Bone marrow (tissue), 2 donors: Measurements from ENCODE around the gene BANF2.
"Not testable (repeated sequence)": the region's sequence is repeated elsewhere in the genome, so short reads cannot be mapped to it uniquely, and the experiment has no call there.

Experiments used
- DNase-seq, 2 donors: peaks; one replicate each; lab custom pipeline; 2025; lab: John Stamatoyannopoulos, UW

Gene BANF2

DNA sequence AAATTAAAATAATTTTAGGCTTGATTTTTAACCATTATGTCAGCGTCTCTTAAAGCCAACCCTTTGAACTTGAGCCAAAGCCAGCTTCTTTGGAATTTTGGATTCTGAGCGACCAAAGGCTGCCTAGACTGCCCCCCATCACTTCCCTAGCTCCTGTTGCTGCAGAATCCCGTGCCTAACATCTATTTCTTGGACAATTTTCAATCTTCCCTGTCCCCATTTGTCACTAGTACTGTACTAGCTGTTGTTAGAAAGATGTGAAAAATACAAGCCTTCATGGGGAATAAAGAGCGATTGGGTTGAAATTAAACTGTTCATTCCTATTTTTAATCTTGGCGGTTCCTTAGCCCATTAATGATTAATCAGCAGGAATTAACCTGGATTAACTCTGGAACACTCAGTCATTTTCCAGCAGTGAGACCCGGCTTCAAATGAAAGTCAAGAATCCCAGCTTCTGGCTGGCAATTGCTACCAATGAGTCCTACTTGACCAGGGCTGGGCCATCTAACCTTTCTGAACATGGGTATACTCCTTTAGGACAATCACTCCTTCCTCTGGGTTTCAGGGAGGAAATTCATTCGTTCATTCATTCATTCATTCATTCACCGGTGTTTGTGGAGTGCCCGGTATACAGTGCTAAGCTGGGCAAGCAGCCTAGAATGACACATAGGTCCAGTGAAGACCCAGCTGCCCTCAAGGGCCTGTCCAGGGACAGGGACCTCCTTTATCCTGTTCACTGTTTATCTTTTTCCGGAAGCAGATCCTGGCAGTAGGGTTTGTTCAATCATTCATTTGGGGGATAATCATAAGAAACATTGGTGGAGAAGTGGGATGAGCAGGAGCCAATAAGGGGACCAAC is 16.3 kb upstream of the BANF2 start:
- DNase-seq, result no peak

DNA sequence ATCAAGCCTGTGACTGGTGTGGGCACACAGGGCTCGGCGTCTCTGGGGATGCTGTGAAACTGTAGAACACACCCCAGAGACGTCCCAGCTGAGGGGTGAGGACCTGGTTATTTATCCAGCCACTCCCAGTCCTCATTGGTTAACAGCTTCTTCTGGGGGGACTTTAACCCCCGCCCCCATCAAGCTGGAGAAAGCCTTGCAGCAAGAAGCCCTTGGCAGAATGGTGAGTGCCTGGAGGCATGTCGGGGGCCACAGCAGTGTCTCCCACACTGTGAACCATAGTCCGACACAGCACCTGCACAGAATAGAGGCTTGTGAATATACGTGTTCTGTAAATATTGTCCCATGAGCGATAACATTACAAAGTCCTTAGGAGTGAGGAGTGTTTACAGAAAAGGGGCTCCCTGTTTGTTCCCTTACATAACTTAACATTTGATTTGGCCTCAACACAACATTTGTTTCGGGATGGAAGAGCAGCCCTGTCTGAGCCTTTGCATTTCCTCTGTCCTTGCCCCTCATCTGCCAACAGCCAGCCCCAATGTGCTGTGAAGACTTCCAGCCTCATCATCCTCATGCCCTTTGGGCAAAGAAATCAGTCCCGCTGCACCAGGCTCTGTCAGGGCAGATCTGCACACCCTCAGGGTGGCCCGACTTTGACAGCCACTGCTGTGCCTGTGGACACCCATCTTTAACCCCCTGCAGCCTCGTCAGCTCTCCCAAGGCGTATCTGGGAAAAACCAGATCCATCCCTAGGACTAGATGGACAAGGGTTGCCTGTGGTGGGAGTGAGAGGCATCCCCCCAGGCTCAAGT is 15.5 kb upstream of the BANF2 start:
- DNase-seq, result no peak

DNA sequence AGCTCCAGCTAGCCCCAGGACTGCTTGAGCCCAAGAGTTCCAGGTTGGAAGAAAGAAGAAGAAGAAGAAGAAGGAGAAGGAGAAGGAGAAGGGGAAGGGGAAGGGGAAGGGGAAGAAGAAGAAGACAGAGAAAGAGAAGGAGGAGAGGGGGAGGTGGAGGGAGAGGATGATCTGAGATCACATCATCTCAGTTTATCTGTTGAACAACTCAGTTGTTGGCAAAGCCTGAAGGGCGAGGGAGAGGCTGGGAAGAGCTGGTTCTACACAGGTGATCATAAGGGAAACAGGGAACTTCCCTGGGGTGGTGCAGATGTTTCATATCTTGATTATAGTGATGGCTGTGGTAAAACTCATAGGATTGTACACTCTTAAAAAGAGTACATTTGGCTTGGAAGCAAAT is 14.6 kb upstream of the BANF2 start:
- DNase-seq, result no peak

DNA sequence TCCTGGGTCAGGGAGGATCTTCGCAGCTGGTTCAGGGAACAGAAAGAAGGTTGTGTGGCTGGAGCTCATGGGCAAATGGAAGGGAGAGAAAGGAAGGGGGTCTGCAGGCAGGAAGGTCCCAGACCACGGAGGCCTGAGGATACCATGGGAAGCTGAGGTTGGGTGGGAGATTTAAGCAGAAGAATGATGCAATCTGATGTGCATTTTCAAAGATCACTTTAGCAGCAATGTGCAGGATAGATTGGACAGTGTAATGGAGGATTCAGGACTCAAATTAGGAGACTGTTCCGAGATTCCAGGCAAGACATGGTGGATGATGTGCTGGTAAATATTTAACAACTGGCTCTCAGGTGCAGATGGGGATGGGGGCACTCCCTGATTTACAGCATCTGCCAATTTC is 12.0 kb upstream of the BANF2 start:
- no peak for DNase-seq

DNA sequence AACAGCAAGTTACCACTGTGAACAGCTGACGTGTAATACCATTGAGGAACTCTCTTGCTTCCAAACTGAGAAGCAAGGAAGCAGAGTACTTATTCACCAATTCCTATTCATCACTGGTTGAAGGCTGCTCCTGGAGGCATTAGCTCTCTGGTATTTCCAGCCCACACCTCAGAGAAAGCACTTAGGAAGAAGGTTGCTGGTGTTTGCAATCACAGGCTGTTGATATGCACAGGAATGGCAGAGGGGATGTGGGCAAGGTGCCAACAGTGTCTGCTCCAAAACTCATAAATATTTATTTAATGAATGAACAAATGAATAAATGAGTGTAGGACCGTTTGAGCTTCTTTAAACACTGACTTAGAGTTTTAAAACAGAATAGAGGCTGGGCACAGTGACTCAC is 10.8 kb upstream of the BANF2 start:
- no peak for DNase-seq

DNA sequence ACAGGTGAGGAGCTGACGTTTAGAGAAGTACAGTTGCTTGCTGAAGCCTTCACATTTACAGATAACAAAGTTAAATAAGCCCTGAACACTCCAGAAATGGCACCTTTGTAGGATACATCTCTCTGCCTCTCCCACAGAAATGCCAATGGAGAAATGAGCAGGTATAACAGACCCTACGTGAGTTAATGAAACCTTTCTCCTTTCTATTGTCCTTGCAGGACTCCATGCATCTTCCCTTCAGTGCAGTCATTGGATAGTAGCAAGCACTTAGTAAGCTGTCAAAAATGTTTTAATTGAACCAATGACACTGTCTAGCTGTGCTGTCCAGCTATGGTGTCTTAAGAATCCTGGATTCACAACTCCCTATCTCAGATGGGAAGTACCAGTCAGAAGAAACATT is 9.6 kb upstream of the BANF2 start:
- DNase-seq, result no peak

DNA sequence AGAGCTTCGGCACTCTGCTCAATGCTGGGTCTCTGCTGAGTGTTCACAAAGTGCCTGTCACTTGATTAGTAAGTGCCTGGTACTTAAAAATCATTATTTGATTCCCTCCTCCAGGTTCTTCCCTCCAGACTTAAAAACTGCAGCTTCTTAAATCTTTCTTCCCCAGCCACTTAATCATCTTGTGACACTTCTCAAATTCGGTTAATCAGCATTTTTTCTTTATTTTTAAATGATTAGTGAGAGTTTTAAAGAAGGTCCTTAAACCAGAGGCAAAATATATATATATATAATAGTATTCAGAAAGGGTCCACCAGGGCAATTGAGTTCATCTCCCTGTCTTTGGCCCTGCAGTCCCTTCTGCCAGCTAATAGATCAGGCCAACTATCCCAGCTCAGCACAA is 8.0 kb upstream of the BANF2 start:
- no peak for DNase-seq

DNA sequence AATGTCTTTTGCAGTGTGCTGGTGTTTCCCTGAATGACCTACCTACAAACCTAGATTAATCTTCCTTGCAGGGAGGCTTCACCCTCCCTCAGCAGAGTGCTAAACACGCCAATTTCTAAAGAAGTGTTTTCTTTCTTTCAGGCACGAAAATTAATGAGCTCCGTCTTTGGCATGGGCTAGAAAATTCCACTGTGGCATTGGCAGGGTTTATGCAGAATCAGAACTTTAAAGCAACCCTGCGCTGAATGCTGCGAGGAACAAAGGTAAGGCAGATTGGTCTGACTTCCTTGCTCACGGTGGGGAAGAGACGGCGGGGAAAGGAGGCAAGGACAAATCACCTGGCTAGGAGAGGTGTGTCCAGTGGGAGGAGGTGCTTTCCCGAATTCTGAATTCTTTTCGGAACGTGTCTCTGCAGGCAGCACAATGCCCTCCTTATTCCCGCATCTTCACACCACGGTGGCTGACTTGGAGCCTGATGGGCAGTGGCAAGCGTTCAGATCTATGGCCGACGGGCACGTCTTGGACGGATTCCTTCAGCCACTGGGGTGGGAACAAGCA is 6.2 kb upstream of the BANF2 start:
- DNase-seq, result no peak

DNA sequence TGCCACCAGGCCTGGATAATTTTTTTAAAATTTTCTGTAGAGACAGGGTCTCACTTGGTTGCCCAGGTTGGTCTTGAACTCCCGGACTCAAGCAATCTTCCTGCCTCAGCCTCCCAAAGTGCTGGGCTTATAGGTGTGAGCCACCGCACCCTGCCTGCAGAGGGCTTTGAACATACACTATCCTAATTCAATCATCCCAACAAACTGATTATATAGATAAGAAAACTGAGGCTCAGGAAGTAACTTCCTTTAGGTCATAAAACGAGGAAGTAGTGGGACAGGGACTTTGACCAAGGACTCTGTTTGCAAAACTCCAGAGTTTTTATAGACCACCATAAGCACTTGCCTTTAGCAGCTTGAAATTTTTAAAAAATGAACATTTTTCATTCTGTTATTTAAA is 5.0 kb upstream of the BANF2 start:
- no peak for DNase-seq

DNA sequence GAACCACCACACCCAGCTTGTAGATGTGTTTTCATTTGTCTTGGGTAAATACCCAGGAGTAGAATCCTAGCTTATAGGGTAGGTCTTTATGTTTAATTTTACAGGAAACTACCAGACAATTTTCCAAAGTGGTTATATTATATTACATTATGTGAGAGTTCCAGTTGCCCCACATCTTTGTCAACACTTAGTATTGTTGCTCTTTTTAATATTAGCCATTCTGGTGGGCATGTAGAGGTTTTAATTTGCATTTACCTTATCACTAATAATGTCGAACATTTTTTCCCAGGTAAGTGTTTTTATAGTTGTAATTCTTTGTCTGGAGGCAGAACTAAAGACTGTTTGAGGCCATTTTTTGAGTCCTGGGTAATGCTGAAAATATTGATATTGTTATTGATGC is 3.5 kb upstream of the BANF2 start:
- DNase-seq, result no peak

DNA sequence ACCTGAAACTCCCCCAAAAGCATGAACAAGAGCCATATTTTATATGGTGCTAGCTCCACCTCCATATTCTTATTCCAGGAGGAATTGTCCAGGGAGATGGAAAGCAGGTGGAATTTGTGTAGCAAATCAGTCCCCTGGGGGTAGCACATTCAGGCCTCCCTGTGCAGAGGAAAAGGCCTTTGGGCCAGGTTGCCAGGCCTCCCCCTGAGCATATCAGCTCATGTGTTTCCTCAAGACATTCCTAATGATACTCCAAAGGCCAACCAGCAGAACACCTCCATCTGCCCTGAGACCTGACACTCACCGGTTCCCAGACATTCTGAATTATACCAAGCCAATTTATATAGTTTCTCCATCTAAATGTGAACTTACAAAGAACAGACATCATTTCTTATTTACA is 2.6 kb upstream of the BANF2 start:
- DNase-seq, result no peak

DNA sequence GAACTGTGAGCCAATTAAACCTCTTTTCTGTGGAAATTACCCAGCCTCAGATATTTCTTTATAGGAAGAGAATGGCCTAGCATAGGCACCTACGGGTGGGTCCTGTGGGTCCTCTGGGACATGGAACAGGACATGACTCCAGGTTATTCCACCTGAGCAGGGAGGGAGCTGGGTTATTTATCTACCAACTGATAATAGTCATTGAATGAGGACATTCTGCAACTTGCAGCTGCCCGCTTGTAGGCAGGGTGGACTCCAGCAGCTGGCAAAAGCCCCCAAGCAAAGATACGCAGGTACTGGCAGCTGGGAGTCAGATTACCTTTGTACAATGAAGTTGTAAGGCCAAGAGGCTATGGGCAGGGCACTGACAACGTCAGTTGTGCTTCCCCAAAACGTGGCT is 1.4 kb upstream of the BANF2 start:
- DNase-seq, result no peak

DNA sequence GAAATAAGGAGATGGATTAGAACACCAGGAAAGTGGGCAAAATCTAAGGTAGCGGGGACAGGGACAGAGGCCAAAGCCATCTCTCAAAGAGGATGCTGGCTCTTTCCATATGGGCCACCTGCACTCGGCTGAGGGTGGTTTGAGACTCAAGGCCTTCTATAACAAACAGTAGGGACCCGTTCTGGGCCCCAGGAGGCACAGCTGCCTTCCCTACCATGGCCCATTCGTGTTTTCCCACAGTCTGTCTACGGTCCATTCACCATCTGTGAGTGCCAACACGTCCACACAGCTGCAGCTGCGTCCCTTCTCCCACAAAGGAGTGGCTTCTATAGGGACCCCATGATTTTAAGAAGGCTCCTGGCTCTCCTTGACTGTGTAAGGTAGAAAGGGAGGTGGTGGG is 871 bp downstream of the BANF2 start:
- DNase-seq, result no peak

DNA sequence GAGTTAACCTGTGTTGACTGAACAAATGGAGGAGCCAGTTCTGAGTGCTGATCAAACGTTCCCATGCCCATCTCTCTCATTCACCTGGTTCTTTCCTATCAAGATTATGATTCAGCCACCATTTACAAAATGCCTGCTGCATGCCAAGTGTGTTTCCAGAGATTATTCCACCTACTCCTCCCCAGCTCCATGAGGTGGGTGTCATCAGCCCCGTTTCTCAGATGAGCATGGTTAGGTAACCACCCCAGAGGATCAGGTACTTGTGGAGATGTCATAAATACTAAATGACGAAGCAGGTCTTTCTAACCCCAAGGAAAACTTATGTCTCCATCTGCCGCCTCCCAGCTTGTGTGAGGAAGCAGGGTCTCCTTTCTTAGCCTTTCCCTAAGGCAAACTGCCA is 2.1 kb downstream of the BANF2 start:
- no peak for DNase-seq

DNA sequence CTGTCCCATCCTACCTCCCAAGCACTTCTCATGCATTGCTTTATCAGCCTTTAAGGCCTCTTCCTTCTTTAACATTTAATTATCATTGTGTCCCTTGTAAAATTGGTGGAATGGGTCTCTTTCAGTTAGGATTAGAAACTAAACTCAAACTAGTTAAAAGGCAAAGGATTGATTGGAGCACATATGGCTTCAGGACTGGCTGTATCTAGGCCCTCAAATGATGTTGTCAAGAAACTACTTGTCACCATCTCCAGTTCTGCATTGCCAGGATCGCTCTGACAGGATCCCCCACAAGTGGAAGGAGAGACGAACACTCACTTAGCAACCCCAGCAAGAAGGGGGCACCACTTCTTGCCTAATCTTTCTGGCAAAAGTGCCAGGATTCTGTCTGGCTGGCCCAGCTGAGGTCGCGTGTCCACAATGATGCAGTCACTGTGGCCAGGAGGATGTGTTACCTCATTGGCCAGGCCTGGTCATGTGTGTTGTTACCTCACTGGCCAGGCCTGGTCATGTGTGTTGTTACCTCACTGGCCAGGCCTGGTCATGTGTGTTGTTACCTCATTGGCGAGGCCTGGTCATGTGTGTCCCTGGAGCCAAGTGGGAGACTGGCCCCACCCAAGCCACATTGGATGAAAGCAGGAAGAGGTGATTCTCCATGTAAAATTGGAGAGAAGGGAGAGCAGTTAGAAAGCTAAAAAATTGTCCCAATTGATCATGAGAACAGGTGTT is 5.0 kb downstream of the BANF2 start:
- no peak for DNase-seq

DNA sequence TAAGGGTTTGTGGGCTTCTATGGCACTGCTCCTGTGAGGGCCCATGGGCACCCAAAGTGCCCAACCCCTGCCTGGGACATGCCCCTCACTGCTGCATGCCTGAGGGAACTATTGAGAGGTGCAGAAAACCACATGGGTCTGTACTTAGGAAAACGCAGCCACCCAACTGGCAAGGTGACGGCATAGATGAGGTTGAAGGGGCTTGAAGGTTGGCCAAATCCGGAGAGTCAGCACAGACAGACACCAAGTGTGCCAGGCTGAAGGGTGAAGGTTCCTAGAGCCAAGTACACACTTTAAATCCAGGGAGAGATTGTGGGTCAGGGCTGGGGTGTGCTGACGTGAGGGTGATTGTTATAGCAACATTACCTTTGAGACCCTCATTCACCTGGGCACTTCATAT is 6.2 kb downstream of the BANF2 start:
- no peak for DNase-seq

DNA sequence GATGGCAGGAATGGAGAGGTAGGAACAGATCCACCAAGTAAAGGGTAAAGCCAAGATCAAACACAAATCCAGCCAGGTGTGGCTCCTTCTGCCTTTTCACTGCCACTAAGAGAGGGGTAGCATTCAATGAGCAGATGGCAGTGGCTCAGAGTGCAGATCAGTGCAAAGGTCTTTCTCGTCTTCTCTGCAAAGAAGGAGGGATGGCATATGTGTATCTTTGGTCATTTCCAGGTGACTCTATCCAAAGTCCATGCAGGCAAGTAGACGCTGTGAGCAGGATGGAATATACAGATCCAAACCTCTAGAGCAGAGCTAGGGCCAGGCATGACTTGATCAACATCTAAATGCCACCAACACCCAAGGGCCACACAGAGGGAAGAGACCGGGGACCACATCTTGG is 6.9 kb downstream of the BANF2 start:
- no peak for DNase-seq

DNA sequence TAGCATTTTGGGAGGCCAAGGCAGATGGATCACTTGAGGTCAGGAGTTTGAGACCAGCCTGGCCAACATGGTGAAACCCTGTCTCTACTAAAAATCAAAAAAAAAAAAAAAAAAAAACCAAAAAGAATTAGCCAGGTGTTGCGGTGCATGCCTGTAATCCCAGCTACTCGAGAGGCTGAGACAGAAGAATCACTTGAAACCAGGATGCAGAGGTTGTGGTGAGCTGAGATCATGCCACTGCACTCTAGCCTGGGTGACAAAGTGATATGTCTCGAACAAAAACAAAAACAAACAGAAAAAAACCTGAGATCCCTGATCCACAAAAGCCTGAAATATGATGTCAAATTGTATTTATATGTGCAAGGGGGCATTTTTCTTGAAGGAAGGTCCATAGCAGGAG is 8.2 kb downstream of the BANF2 start:
- DNase-seq, result not testable (repeated sequence)

DNA sequence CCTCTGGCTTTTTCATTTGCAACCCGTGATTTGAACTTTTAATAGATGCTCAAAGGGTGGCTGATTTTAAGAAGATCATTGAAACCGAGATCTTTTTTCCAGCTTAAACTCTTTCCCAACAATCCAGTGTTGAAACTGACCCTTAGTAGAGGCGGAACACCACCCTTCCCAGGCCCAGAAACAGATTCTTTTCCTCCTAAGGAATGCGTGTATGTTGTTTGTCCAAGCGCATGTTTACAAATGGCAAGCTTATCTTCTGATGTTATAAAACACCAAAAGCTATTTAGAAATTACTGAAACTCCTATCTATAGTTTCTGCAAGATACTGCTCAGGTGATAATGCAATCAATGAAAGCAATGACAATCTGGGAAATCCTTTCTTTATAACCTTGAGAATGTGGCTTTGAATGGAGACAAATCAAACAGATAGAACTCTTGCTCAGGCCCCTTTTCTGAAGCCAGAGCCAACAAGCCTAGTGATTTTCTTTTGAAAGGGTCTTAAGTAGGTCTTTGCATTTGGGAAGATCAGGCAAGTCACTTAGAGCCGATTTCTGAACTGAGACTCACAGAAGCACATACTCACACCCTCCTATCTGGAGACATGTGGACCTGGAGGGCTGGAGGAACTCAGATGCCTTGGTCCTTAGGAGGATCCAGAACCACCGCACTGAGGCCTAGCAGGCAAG is 9.1 kb downstream of the BANF2 start:
- DNase-seq, result no peak

DNA sequence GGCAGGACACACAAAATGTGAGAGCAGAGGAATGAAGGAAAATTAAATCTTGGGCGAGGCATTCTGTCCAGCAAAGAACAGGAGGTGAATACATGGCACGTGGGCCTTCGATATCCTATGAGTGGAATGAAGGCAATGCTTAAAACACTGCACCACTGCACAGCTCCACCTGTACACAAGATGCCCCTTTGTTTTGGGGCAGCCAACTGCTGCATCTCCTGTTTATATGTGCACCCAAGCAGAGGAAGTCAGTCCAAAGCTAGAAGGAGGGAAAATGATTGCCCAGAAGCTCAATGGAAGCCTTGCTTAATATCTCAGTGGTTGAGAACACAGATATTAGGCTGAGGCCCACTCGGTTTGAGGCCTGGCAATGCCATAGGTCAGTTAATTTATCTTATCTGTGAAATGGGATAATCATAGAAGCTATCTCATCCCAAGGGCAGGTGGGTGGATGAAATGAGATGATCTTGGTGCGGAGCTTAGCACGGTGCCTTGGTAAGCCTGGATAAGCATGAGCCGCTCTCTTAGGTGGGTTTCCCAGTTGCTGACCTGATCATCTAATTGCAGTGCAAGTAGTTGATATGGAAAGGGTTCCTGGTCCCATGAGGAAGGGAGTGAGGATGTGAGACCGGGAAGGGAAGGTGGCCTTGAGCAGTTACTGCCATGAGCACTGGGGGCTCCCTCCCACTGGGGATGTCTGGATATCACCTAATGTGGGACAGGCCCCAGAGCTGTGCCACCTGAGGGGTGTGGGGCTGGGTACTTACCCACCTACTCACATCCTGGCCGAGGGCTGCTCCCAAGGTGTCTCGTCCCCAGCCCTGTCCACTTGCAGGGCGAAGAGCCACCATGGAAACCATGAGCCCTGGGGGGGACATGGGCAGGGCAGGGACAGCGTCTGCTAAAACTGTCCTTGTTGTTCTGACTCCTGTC is 9.9 kb downstream of the BANF2 start:
- DNase-seq, result no peak
